Activated CD4-positive, alpha-beta T cell treated with anti-CD3 and anti-CD28 coated beads, Interleukin-2, amount 50 U/mL, for 16 hours (primary cell): Measurements from ENCODE around the gene RFLNA.

Source experiments
- DNase-seq: peaks from one replicate; pipeline ENCODE4 v3.0.0-alpha.2; 2020

RFLNA gene

DNA sequence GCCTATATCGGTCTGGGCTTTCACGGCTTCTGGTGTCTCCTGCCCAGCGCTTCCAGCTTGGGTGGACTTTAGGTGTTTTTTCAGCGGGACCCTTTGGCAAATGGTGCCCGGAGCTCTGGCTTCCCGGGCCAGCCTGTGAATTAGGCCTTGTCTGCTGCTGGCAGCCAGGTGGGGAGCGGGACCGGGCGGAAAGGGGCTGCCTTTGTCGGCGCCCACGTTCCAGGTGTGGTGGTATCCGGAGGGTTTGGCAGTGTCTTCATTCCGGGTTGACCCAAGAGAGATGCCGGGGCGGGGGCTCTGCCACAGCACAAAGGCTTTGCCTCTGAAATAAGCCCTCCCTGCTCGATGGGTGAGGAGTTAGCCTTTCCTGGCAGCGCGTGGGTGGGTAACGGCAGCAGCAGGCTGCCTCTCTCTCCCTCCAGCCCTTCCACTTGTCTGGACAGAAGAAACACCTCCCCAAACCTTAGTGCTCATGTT is 9.5 kb downstream of the RFLNA start:
- no peak for DNase-seq

DNA sequence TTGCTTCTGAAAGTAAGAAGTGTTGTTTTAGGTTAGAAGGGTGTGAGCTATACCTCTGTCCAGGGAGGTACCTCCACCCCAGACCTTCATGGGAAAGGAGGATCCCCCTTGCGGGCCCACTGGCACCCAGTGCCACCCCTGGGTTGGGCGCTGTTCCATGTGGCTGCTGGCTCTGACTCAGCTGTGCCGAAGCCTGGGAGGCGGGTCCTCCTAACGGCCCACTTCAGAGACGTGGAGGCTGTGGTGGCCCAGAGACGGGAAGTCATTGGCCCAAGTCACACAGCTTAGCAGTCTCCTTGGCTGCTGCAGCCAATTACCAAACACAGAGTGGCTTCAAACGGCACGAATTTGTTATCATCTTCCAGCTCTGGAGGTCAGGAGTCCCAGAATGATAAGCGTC is 10.2 kb downstream of the RFLNA start:
- DNase-seq = no peak

GRCh38 chr12:124305776-124306685 is 11.1 kb downstream of the RFLNA start:
- no peak for DNase-seq

DNA sequence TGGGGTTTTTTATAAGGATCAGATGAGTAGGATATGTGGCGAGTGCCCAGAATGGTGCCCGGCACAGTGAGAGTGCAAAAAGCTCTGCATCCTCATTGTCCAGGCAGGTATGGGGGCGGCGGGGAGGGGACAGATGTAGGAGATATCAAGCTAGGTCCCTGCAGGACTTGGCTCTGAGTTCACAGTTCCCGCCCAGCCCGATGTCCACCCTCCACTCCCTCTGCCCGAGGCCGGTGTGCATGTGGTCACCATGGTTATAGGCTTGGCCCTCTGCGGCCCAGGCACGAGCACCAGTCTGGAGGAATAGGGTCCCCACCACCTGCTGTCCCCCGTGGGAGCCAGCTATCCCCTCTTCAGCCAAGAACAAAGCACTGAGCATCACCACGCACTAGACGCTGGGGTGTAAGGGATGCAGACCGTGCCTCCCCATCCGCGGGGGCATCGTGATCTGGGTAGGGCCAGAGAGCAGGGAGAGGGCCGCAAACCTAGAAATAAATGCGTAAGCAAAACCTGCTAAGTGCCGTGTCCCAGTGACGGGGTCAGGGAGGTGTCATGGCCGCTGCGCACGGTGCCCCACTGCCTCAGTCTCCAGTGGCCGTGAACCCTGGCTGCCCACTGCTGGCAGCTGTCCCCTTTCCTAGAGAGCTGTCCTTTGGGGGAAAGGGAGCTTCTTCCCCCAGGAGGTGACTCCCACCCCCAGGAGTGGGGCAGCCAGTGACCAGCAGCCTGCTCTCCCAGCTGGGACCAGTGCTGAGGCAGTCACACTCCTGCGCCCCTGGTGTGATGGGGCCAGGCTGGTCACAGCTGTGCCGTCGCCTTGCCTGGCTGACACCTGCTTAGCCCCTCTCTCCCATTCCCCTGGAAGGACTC is 12.0 kb downstream of the RFLNA start:
- DNase-seq = no peak

DNA sequence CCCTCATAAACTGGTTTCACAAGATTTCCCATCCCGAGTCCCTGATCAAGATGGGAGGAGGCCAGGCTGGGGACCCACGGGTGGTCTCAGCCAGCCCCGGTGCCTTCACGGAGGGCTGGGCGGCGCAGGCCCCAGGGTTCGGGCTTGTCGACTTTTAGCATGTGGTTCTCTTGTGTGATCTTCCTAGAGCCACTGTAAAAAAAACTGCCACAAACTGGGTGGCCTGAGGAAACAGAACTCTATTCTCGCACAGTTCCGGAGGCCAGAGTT is 12.6 kb downstream of the RFLNA start:
- DNase-seq = no peak

DNA sequence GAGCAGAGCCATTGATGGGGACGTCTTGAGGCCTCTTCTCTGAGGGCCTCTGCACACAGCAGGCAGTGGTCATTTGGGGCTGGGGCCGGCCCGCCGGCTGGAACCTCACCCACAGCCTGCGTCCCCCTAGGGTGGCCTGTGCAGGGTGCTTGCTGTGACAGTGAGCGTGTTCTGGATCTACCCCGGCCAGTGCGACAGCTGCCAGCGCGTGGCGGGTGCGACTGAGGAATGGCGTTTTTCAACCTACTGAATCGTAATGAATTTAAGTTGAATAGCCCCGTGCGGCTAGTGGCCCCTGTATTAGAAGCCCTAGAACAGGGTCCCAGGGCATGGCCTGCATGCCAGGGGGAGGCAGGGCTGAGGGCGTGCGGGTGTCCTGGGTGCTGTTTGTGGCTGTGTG is 13.8 kb downstream of the RFLNA start:
- DNase-seq = no peak

DNA sequence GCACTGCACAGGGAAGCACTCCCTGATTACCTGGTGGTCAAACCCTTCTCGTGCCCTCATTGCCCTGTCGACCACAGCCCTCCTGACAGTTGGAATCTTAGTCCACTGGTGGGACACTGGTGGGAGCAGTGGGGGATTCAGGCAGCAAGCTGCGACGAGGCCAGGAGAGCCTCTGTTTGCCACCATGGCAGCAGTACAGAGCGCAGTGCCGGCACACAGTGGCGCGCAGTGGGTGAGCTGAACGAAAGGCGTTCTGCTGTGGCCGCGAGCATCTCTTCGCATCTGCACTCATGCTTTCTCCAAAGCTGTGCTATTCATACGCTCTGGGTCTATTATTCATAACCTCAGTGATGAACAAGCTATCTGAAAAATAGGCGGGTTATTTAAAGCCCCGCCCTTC is 14.3 kb downstream of the RFLNA start:
- no peak for DNase-seq

- DNase-seq = no peak
These were observed 14.9 kb downstream of the RFLNA start for GRCh38 chr12:124309744-124310143.

GRCh38 chr12:124310178-124310577 is 15.3 kb downstream of the RFLNA start:
- no peak for DNase-seq

- DNase-seq = no peak
These were observed 15.9 kb downstream of the RFLNA start for GRCh38 chr12:124310785-124311184.

DNA sequence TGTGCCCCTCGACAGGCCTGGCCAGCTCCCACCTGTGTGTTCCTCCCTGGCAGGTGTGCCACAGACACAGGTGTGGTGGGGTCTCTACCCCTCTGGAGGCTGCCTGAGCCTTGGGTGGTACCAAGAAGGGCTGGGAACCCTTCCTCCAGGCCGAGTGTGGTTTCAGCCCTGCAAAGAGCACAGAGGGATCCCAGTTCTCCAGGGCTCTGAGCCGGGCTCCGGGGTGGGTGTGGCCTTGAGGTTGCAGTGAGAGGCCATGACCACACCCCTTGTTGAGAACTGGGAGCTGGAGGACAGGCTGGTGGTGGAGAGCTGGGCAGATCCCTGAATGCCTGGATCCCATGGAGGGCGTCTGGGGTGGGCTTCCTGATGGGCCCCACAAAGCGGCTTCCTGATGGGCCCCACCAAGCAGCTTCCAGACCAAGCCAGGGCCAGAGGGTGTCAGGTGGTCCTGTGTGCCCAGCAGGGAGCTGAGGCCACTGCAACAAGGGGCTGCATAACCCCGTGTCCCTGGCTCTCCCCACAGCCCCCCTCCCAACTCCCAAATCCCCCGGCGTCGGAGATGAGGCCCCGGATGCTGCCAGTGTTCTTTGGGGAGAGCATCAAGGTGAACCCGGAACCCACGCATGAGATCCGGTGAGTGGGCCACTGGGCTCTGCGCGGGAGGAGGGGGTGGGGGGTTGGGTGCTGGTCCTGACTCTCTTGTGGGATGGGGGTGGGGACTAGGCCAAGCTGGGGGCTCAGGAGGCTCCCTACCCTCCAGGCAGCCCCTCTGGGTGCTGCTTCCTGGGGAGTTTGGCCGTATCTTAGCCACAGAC is 16.6 kb downstream of the RFLNA start:
- DNase-seq = no peak

DNA sequence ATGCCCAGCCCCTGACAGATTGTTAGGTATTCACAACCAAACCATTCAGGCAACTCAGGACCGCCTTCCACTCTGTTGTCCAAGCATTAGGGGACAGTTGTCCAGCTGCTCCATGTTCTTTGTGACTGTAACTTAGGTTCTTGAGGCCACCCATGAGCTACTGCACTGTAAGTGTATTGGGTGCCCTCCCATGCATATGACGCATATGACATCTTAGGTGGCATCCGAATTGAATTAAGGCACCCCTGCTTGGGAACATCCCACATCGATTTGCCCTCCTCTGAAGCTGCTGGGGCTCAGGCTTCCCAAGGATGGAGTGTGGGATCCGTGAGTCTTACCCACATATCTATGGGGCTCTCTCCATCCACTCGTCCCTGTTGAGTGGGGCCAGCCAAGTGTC is 17.7 kb downstream of the RFLNA start:
- no peak for DNase-seq

GRCh38 chr12:124314207-124314606 is 19.3 kb downstream of the RFLNA start:
- no peak for DNase-seq

DNA sequence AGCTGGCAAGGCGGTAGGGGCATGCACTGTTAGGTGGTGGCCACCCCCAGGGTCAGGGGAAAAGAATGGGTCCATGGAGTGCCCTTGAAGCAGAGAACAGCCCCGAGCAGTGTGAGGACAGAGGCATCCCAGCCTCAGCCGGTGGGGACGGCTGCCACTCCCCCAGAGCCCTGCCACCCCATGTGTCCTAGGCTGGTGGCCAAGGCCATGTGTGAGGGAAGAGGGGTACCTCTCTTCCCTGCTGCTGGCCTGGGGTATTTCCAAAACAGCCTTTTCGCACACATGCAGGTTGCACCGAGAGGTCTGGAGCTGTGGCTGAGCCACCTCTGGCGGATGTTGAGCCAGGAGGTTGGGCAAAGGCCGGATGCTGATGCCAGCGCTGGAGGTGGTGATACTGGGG is 19.9 kb downstream of the RFLNA start:
- DNase-seq = no peak

- DNase-seq = no peak
These were observed 20.6 kb downstream of the RFLNA start for GRCh38 chr12:124315372-124316044.

- DNase-seq = no peak
These were observed 21.5 kb downstream of the RFLNA start for GRCh38 chr12:124316257-124316900.

DNA sequence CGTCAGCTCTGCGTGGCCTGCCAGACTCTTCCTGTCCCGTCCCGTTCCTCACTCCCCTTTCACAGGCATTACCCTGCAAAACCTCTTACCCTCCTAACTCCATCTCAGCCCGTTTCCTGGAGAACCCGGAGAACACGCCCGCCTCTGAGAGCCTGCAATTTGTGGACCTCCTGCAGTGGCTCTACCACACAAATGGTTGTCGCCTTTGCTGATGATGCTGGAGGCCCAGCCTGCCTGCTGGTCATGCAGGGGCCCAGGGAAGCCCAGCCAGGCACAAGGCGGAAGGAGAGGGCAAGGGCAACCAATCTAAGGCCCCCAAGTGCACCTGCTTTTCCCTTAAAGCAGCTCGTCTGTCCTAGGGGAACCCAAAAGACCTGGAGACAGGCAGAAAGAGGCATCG is 22.5 kb downstream of the RFLNA start:
- DNase-seq = no peak

DNA sequence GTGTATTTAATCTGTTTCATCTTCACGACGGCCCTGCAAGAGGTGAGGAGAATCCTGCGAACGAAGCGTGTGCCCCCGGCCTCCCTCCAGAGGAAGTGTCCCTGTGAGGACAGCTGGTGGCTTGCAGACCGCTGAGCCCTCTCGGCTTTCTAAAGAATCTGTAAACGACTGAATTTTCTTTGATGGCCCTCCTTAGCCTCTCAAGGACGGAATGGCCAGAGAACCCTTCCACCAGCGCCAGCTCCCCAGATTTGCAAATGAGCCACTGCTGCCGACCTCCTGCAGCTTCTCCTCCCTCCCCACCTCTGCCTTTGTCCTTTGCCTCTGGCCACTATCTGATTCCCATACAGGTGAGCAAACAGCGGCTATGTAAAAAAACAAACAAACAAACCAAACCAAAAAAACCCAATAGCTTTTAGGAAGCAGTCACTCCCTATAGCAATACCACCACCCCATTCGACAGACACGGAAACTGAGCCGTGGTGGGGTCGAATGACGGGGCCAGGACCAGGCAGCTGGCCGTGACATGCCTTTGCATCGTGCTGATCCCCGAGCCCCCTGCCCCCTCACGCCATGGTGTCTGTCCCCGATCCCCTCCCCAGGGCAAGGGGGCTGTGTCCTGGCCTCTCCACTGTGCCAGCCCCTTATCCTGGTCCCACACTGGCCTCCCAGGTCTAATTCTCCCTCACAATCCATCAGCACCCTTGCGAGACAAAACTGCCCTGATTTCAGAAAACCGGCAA is 23.6 kb downstream of the RFLNA start:
- no peak for DNase-seq

DNA sequence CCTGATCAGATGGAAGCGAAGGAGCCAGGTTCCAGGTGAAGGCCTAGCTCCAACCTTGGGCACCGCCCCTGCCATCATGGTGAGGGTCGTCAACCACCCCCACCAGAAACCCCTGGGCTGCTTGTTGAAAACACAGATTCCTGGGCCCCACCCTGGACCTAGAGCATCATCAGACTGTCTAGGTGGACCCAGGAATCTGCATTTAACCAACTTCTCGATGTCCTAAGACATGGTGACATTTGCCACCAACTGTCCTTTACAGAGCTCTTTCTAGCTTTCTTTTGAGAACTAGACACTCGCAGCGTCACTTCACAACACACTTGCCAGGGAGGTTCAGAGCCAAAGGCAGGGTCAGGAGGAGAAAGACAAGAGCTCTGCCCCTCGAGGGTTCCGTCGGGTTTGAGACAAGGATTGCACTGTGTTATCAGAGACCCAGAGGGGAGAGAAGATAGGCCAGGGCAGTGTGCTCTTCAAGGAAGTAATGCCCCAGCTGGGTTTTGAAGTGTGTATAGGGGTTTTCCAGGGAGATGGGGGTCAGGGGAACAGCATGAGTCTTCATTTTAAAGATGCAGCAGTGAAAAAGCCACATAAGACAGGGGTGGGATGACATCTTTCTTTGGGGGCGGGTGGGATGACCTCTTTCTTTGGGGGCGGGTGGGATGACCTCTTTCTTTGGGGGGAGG is 24.6 kb downstream of the RFLNA start:
- DNase-seq = no peak

DNA sequence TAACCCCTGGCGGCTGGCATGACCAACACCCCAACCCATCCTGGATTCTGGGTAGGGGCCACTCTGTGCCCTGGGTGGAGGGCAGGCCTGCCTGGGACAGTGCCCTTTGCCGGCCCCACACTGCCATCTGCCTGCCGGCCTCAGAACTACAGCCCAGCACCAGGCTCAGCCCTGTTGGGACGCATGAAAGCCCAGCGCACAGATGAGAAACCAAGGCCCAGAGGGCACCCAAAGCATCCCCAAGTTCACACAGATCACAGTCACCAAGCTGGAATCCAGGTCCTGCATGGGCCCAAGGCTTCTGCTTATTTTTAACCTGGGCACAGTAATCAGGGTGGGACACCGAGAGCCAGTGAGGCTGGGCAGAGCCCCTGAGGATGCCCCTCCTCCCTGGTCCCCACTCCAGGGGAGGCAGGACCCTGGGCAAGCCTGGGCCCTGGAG is 26.2 kb downstream of the RFLNA start:
- DNase-seq = peak; percentile 59
